Measurements from ENCODE around the gene LGALS4. TPM values are rescaled to one million over a fixed set of nuclear protein-coding genes. Genes with fewer than 3 reads are reported as not detected.
"Not testable (repeated sequence)": the region's sequence is repeated elsewhere in the genome, so short reads cannot be mapped to it uniquely, and the experiment has no call there.

LGALS4 gene
- total RNA-seq, 2 experiments from 2014 or later = 0.81 to 0.93 TPM

DNA sequence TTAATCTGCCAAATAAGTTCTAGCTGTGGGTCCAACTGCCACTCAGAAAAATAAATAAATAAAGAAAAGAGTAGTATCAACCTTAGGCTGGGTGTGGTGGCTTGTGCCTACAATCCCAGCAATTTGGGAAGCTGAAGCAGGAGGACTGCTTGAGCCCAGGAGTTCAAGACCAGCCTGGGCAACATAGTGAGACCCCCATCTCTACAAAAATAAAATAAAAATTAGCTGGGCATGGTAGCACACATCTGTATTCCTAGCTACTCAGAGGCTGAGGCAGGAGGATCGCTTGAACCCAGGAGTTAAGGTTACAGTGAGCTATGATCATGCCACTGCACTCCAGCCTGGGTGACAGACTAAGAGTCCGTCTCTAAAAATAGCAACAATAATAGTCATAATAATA, 1.2 kb upstream of the LGALS4 start:
- CTCF ChIA-PET = interaction anchor here (0.9 to 1.3 kb wide), 2 partner anchors 55 to 74 kb away, joined by 3 read pairs; no protein-coding TSS in a partner anchor
- H3K4me3 Mint-ChIP-seq, H3K27me3 Mint-ChIP-seq: not testable (repeated sequence)

DNA sequence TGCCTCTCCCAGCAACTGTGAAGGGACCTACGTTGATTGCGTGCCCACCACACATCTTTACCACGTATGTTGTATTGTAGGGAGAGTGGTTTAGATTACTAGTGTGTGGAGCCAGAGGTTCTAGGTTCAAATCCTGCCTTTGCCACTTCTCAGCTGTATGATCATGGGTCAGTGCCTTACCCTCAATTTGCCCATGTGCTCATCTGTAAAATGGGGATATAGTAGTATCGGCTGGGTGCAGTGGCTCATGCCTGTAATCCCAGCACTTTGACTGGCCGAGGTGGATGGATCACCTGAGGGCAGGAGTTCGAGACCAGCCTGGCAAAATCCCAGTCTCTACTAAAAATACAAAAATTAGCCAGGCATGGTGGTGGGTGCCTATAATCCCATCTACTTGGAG, 578 bp upstream of the LGALS4 start:
- H3K27me3 Mint-ChIP-seq = no peaks in the 10 kb centered on the region
- no peak for DNase-seq
- no peaks in the 10 kb centered on the region for H3K4me1 Mint-ChIP-seq
- H3K36me3 Mint-ChIP-seq (ENCODE audit: low read depth) = peaks cover 22% of the 10 kb centered on the region
- POLR2A ChIA-PET = interaction anchor here (0.6 to 1.0 kb wide), 2 partner anchors 36 to 217 kb away, joined by 3 read pairs; no protein-coding TSS in a partner anchor
- CTCF ChIA-PET = interaction anchor here (1.3 kb wide), 1 partner anchor 74 kb away, joined by 3 read pairs; no protein-coding TSS in a partner anchor
- no peak overlapping the region for H3K27ac Mint-ChIP-seq
- no peak overlapping the region for H3K4me3 Mint-ChIP-seq
- H3K9me3 Mint-ChIP-seq = no peaks in the 10 kb centered on the region

More for the DNA sequence above, 1.2 kb upstream of the LGALS4 start:
- not testable (repeated sequence) for H3K27ac Mint-ChIP-seq, H3K9me3 Mint-ChIP-seq, H3K4me1 Mint-ChIP-seq, DNase-seq
- POLR2A ChIA-PET = interaction anchor here (1.0 kb wide), 1 partner anchor 35 kb away, joined by 3 read pairs; no protein-coding TSS in a partner anchor
- peaks cover 22% of the 10 kb centered on the region for H3K36me3 Mint-ChIP-seq (ENCODE audit: low read depth)

DNA sequence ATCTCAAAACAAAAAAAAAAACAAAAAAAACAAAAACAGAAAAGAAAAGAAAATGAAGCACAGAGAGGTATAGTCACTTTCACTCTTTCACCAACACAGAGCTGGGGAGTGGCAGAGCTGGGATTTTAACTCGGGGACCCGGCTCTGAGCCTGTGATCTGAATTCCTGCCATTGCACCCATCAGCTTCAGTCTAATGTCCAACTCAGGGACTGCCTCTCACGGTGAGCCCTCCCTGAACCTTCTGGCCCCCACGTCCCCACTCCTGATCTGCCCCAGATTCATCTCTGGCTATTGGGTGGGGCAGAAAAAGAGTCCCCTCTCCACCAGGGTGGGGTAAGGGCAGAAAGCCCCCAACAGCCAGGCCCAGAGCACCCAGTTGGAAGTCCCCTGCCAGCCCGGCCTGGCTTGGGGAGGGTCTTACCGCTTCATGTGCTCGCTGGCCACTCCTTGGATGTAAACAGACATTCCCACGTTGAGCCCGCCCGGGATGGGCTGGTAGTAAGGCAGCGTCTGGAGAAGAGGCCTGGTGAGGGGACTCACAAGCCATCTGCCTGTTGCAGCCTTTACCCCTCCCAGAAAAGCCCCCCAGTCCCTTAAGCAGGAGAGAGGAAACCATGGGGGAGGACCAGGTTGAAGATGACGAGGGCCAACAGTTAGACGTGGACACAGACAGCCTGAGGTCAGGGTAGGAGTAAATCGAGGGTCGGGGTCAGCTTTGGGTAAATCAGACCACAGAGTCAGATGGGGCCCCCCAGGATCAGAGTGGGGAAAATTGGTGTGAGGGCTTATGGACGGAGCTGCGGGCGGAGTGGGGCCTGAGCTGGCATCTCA, 520 bp downstream of the LGALS4 start:
- no peaks in the 10 kb centered on the region for H3K27me3 Mint-ChIP-seq
- H3K4me1 Mint-ChIP-seq = no peaks in the 10 kb centered on the region
- H3K36me3 Mint-ChIP-seq (ENCODE audit: low read depth) = peaks cover 18% of the 10 kb centered on the region
- H3K9me3 Mint-ChIP-seq = no peaks in the 10 kb centered on the region
- ChIA-PET POLR2A (interaction anchor here (1.3 kb wide), 1 partner anchor 13 kb away, joined by 3 read pairs; no protein-coding TSS in a partner anchor), CTCF (interaction anchor here (0.6 kb wide), 1 partner anchor 132 kb away, joined by 3 read pairs; no protein-coding TSS in a partner anchor)
- H3K27ac Mint-ChIP-seq = no peak overlapping the region
- DNase-seq = no peak
- no peak overlapping the region for H3K4me3 Mint-ChIP-seq

DNA sequence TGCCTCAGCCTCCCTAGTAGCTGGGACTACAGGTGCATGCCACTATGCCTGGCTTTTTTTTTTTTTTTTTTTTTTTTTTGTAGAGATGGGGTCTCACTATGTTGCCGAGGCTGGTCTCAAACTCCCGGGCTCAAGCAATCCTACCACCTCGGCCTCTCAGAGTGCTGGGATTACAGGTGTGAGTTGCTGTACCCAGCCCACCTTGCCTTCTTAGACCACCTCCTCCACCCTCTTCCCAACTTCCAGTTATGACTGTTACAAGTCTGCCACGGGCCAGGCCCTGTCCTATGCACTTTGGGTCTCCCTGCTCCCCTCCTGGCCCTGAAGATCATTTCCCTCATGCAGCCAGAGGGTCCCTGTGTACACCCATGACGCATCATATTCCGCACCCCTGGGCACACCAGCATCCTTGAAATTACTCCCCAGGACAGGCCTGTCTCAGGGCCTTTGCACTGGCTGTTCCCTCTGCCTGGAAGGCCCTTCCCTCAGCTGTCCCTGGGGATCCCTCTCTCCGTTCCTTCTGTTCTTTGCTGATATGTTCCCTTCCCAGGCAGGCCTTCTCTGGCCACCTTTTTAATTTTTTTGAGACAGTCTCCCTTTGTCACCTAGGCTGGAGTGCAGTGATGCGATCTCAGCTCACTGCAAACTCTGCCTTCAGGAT, 3.0 kb downstream of the LGALS4 start:
- H3K4me3 Mint-ChIP-seq = no peak overlapping the region
- CTCF ChIA-PET = no interaction called here

DNA sequence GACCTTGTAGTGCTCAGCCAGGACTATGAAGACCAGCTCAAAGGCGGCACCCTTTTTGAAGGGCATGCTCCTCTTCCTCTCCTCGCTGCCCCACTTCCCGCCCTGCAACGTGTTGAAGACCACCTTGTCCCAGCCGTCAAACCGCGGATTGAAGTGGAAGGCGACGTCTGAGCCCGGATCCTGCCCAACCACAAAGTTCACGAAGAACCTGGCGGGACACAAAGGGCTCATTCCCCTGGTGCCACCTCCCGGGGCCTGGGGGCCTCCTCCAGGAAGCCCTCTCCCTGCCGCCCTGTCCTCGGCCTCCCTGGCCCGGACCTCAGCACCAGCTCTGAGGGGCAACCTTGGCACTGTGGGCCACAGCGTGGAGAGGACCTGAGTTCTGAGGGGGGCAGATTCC, 4.0 kb downstream of the LGALS4 start:
- Mint-ChIP-seq H3K9me3 (no peaks in the 10 kb centered on the region), H3K36me3 (ENCODE audit: low read depth) (no peaks in the 10 kb centered on the region), H3K27ac (no peak overlapping the region), H3K27me3 (no peaks in the 10 kb centered on the region), H3K4me1 (peaks cover 6% of the 10 kb centered on the region), H3K4me3 (no peak overlapping the region)
- DNase-seq = no peak
- ChIA-PET POLR2A (no interaction called here), CTCF (no interaction called here)

More for the DNA sequence above, 3.0 kb downstream of the LGALS4 start:
- no peak for DNase-seq
- Mint-ChIP-seq H3K4me1 (peaks cover 6% of the 10 kb centered on the region), H3K36me3 (ENCODE audit: low read depth) (no peaks in the 10 kb centered on the region), H3K27ac (no peak overlapping the region), H3K27me3 (no peaks in the 10 kb centered on the region), H3K9me3 (no peaks in the 10 kb centered on the region)
- POLR2A ChIA-PET = interaction anchor here (0.6 kb wide), 1 partner anchor 486 kb away, joined by 3 read pairs; the partner anchor contains the start of gene IFNL1

DNA sequence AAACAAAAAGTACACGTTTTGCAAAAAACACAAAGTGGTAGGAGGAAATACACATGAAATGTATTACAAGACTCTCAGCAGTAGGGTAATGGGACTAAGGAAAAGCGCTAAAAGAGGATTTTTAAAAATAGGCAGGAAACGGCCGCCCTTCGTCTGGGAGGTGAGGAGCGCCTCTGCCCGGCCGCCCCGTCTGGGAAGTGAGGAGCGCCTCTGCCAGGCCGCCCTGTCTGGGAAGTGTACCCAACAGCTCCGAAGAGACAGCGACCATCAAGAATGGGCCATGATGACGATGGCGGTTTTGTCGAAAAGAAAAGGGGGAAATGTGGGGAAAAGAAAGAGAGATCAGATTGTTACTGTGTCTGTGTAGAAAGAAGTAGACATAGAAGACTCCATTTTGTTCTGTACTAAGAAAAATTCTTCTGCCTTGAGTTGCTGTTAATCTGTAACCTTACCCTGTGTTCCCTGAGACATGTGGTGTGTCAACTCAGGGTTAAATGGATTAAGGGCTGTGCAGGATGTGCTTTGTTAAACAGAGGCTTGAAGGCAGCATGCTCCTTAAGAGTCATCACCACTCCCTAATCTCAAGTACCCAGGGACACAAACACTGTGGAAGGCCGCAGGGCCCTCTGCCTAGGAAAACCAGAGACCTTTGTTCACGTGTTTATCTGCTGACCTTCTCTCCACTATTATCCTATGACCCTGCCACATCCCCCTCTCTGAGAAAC, 5.2 kb downstream of the LGALS4 start:
- H3K27me3 Mint-ChIP-seq; H3K4me1 Mint-ChIP-seq; H3K9me3 Mint-ChIP-seq; DNase-seq; H3K27ac Mint-ChIP-seq; H3K4me3 Mint-ChIP-seq; H3K36me3 Mint-ChIP-seq (ENCODE audit: low read depth); POLR2A ChIA-PET; CTCF ChIA-PET: not testable (repeated sequence)

DNA sequence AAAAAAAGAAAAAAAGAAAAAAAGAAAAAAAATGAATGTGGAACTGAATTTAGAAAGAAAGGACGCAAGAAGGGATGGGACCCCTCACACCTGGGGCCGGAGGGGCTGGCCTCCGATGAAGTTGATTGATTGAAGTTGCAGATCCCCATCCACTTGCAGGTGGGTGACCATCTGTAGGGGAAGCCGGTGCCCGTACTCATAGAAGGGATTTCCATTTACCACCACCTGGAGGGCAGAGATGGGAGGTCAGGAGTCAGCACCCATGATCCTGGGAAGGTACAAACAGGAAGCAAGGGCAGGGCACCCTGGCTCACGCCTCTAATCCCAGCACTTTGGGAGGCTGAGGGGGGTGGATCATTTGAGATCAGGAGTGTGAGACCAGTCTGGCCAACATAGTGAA, 6.4 kb downstream of the LGALS4 start:
- Mint-ChIP-seq H3K9me3 (no peaks in the 10 kb centered on the region), H3K4me1 (peaks cover 6% of the 10 kb centered on the region), H3K36me3 (ENCODE audit: low read depth) (no peaks in the 10 kb centered on the region), H3K27me3 (no peaks in the 10 kb centered on the region), H3K27ac (no peak overlapping the region), H3K4me3 (no peak overlapping the region)
- POLR2A ChIA-PET = no interaction called here
- DNase-seq = no peak
- CTCF ChIA-PET = no interaction called here

DNA sequence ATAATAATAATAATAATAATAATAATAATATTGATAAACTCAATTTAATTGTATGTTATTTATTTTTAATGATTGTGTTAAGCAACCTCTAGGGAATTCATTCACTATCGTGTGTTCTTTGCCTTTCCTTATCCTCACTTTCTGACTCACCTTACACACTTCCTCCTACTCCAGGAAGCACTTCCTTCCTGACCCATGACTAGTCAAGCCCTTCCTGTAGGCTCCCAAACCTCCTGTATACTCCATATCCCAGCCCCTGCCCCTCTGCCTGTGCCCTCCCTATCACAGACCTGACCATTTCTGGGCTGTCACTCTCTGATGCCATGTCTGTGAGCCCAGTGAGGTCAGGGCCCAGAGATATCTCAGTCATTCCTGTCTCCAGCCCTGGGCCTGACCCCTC, 7.6 kb downstream of the LGALS4 start:
- H3K4me1 Mint-ChIP-seq = peaks cover 6% of the 10 kb centered on the region
- no peaks in the 10 kb centered on the region for H3K36me3 Mint-ChIP-seq (ENCODE audit: low read depth)
- no peaks in the 10 kb centered on the region for H3K27me3 Mint-ChIP-seq
- ChIA-PET POLR2A (no interaction called here), CTCF (no interaction called here)
- H3K4me3 Mint-ChIP-seq = no peak overlapping the region
- no peak overlapping the region for H3K27ac Mint-ChIP-seq
- DNase-seq = no peak
- no peaks in the 10 kb centered on the region for H3K9me3 Mint-ChIP-seq

DNA sequence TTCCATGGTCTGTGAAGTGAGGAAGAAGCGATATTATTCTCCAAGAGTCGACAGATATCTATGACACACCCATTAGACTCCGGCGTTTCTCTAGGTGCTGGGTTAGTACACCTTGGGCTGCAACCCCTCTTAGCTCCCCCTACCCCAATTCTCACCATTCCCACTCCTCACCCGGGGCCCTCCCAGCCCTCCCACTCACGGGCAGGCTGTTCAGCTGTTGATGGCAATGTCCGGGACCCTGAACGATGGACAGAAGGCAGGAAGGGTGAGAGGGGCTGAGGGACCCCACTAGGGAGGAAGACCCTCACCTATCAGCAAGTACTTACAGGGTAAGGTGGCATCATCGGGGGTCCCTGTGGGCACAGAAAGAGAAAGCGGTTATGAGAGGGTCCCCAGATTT, 9.2 kb downstream of the LGALS4 start:
- H3K9me3 Mint-ChIP-seq = no peaks in the 10 kb centered on the region
- no peak overlapping the region for H3K27ac Mint-ChIP-seq
- ChIA-PET POLR2A (no interaction called here), CTCF (interaction anchor here (0.7 kb wide), 1 partner anchor 128 kb away, joined by 5 read pairs; no protein-coding TSS in a partner anchor)
- no peak overlapping the region for H3K4me3 Mint-ChIP-seq
- no peak for DNase-seq
- peaks cover 6% of the 10 kb centered on the region for H3K4me1 Mint-ChIP-seq
- H3K36me3 Mint-ChIP-seq (ENCODE audit: low read depth) = no peaks in the 10 kb centered on the region
- H3K27me3 Mint-ChIP-seq = no peaks in the 10 kb centered on the region

DNA sequence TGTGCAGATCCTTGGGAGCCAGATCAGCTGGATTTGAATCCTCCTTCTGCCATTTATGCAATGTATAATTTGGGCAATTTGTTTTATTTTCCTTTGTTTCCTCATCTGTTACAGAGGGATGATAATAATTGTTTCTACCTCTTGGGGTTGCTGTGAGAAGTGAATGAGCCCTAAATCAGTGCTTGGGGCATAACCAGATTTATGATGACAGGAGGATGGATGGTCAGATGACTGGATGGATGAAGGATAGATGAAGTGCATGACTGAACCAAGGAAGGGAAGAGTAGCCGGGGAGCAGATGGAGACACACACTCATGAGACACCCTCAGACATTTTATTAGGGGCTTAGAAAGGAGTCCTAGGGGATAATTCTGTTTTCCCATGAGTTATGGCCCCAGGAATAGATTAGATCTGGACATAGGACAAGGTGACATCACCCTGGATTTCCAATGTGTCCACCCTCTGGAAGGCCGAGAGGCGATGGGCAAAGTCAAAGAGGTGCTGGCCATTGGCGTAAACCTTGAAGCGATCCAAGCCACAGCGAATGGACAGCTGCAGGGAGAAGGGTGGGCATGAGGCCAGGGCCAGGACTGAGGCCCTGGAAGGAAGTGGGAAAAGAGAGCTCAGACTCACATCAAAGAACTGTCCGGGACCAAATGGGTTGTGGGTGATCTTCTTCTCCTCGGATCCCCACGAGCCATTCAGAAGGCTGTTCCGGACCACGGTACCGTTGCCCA, 11.2 kb downstream of the LGALS4 start:
- Mint-ChIP-seq H3K4me3 (no peak overlapping the region), H3K27me3 (no peaks in the 10 kb centered on the region), H3K27ac (no peak overlapping the region), H3K36me3 (ENCODE audit: low read depth) (no peaks in the 10 kb centered on the region), H3K4me1 (peaks cover 6% of the 10 kb centered on the region), H3K9me3 (no peaks in the 10 kb centered on the region)
- ChIA-PET POLR2A (interaction anchor here (1.2 kb wide), 1 partner anchor 41 kb away, joined by 3 read pairs; no protein-coding TSS in a partner anchor), CTCF (no interaction called here)
- no peak for DNase-seq

DNA sequence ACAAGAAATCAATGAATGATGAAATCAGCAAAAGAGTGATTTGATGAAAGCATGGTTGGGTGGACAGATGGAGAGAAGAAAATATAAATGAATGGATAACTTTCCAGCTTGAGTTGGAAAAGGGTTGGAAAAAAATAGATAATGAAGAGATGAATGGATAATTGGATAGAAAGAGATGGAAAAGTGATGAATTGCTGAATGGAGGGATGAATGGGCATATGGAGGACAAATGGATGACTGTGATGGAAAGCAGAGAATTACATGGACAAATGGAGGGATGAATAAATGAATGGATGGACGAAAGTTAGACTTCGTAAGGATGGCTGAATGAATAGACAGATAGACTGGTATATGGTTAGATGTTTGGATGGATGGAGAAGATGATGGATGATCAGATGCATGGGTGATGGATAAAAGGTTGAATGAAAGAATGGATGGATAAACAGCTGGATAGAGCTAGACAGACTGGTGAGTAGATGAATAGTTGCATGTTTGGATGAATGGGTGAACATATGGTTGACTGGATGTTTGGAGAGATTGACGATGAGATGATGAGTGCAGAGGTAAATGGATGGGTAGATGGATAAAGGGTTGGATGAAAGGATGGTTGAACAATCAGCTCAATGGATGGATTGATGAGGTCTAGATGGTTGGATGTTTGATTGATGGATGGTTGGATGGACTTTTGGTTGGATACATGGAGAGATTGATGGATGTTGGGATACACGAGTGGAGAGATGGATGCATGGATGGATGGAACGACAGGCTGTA, 12.0 kb downstream of the LGALS4 start:
- POLR2A ChIA-PET = interaction anchor here (1.1 to 1.2 kb wide), 2 partner anchors 10 to 41 kb away, joined by 3 read pairs; no protein-coding TSS in a partner anchor
- no peak for DNase-seq
- Mint-ChIP-seq H3K4me3 (no peak overlapping the region), H3K36me3 (ENCODE audit: low read depth) (no peaks in the 10 kb centered on the region), H3K4me1 (peaks cover 6% of the 10 kb centered on the region), H3K27me3 (peaks cover 3% of the 10 kb centered on the region), H3K9me3 (no peaks in the 10 kb centered on the region), H3K27ac (no peak overlapping the region)
- CTCF ChIA-PET = no interaction called here

DNA sequence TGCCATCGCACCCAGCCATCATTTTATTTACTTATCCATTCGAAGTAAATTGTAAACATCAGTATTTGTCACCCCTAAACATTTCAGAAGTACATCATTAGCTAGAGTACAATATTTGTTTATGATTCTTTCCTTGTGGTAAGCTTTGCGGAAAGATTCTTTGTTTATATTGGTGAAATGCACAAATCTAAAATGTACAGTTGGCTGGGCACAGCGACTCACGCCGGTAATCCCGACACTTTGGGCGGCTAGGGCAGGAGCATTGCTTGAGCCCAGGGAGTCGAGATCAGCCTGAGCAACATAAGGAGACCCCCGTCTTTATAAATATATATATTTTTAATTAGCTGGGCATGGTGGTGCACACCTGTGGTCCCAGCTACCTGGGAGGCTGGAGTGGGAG, 13.6 kb downstream of the LGALS4 start:
- POLR2A ChIA-PET = interaction anchor here (1.0 to 1.3 kb wide), 3 partner anchors 13 to 50 kb away, joined by 3 to 4 read pairs (median 3); partner anchors contain the start of genes HNRNPL and LGALS4
- Mint-ChIP-seq H3K27ac (no peak overlapping the region), H3K4me3 (no peak overlapping the region), H3K9me3 (no peaks in the 10 kb centered on the region), H3K4me1 (no peaks in the 10 kb centered on the region), H3K27me3 (peaks cover 9% of the 10 kb centered on the region), H3K36me3 (ENCODE audit: low read depth) (no peaks in the 10 kb centered on the region)
- CTCF ChIA-PET = interaction anchor here (0.7 kb wide), 1 partner anchor 15 kb away, joined by 3 read pairs; no protein-coding TSS in a partner anchor
- no peak for DNase-seq

Data from activated CD4-positive, alpha-beta memory T cell treated with anti-CD3 and anti-CD28 coated beads, Interleukin-2, amount 10 ng/mL, durations not matched to agents 7 days and 5 days (primary cell).